ENCODE results near the gene KCNQ2. TPM values are rescaled to one million over a fixed set of nuclear protein-coding genes. Genes with fewer than 3 reads are reported as not detected.

KCNQ2 gene
- total RNA-seq, 1 donor from 2014 or later, result 11.5 TPM

- H3K27me3 Mint-ChIP-seq (ENCODE audit: low read depth, unreplicated experiment), result peaks cover 55% of the 10 kb centered on the region
- H3K27ac ChIP-seq (ENCODE audit: low read depth, low read length), result no peak overlapping the region
- H3K9me3 ChIP-seq (ENCODE audit: insufficient read depth, low read depth, low read length), result no peaks in the 10 kb centered on the region
- H3K4me1 Mint-ChIP-seq (ENCODE audit: low read depth, unreplicated experiment), result no peaks in the 10 kb centered on the region
- H3K4me2 ChIP-seq (ENCODE audit: low read length), result no peak overlapping the region
- peaks cover 2% of the 10 kb centered on the region for H3K36me3 Mint-ChIP-seq (ENCODE audit: low read depth, unreplicated experiment)
- peaks cover 3% of the 10 kb centered on the region for H3K4me1 ChIP-seq (ENCODE audit: insufficient read depth, low read length)
- H2AFZ ChIP-seq (ENCODE audit: low read depth, low read length), result no peak overlapping the region
- TF ChIP-seq EZH2 (IDR thresholded peaks at IDR 0.05; ENCODE audit: insufficient read depth, low read length) (no peak), CTCF (IDR thresholded peaks at IDR 0.05; ENCODE audit: insufficient read depth, low read depth, low read length) (no peak)
- H4K20me1 ChIP-seq (ENCODE audit: insufficient read depth, low read length), result peaks cover 7% of the 10 kb centered on the region
- no peak overlapping the region for H3K4me3 Mint-ChIP-seq (ENCODE audit: unreplicated experiment)
- no peaks in the 10 kb centered on the region for H3K9me3 Mint-ChIP-seq (ENCODE audit: unreplicated experiment)
- no peaks in the 10 kb centered on the region for H3K79me2 ChIP-seq (ENCODE audit: insufficient read depth, low read length)
- no peaks in the 10 kb centered on the region for H3K36me3 ChIP-seq (ENCODE audit: insufficient read depth, low read length)
- DNase-seq (ENCODE audit: low read depth), result no peak
- H3K4me3 ChIP-seq (ENCODE audit: insufficient read depth, low read depth, low read length), result no peak overlapping the region
- H3K9ac ChIP-seq (ENCODE audit: low read length), result no peak overlapping the region
- H3K27me3 ChIP-seq (ENCODE audit: insufficient read depth, low read length), result peaks cover 24% of the 10 kb centered on the region
- no peak for FAIRE-seq
- H3K27ac Mint-ChIP-seq (ENCODE audit: unreplicated experiment), result no peak overlapping the region
Measured at GRCh38 chr20:63478346-63479302, 6.2 kb upstream of the KCNQ2 start.

- H3K9me3 Mint-ChIP-seq (ENCODE audit: unreplicated experiment), result no peaks in the 10 kb centered on the region
- Histone ChIP-seq H3K9ac (ENCODE audit: low read length) (no peak overlapping the region), H3K4me3 (ENCODE audit: insufficient read depth, low read depth, low read length) (no peak overlapping the region), H3K4me2 (ENCODE audit: low read length) (no peak overlapping the region), H2AFZ (ENCODE audit: low read depth, low read length) (no peak overlapping the region), H3K27ac (ENCODE audit: low read depth, low read length) (no peak overlapping the region), H4K20me1 (ENCODE audit: insufficient read depth, low read length) (peaks cover 4% of the 10 kb centered on the region), H3K4me1 (ENCODE audit: insufficient read depth, low read length) (peaks cover 3% of the 10 kb centered on the region), H3K27me3 (ENCODE audit: insufficient read depth, low read length) (peaks cover 27% of the 10 kb centered on the region), H3K36me3 (ENCODE audit: insufficient read depth, low read length) (no peaks in the 10 kb centered on the region), H3K79me2 (ENCODE audit: insufficient read depth, low read length) (no peaks in the 10 kb centered on the region), H3K9me3 (ENCODE audit: insufficient read depth, low read depth, low read length) (no peaks in the 10 kb centered on the region)
- FAIRE-seq, result no peak
- no peaks in the 10 kb centered on the region for H3K4me1 Mint-ChIP-seq (ENCODE audit: low read depth, unreplicated experiment)
- H3K36me3 Mint-ChIP-seq (ENCODE audit: low read depth, unreplicated experiment), result peaks cover 2% of the 10 kb centered on the region
- no peak for DNase-seq (ENCODE audit: low read depth)
- TF ChIP-seq CTCF (IDR thresholded peaks at IDR 0.05; ENCODE audit: insufficient read depth, low read depth, low read length), result no peak
- no peak for TF ChIP-seq EZH2 (IDR thresholded peaks at IDR 0.05; ENCODE audit: insufficient read depth, low read length)
- H3K27me3 Mint-ChIP-seq (ENCODE audit: low read depth, unreplicated experiment), result peaks cover 55% of the 10 kb centered on the region
- no peak overlapping the region for H3K27ac Mint-ChIP-seq (ENCODE audit: unreplicated experiment)
- H3K4me3 Mint-ChIP-seq (ENCODE audit: unreplicated experiment), result no peak overlapping the region
Measured at GRCh38 chr20:63477944-63478343, 5.5 kb upstream of the KCNQ2 start.
